ENCODE measurements around the gene CRY2.

- TF ChIP-seq CTCF (IDR thresholded peaks at IDR 0.05 in 4 of 5, conservative IDR thresholded peaks at IDR 0.05 in 1 of 5): no peak
- no peak for TF ChIP-seq POLR2A (IDR thresholded peaks at IDR 0.05)
Measured at GRCh38 chr11:45828996-45829395, 18.3 kb upstream of the CRY2 start.

Data from gastrocnemius medialis (tissue), 4 donors.